GM13977 (cell line): Measurements from ENCODE around the gene DYRK1B.
"Not testable (repeated sequence)": the region's sequence is repeated elsewhere in the genome, so short reads cannot be mapped to it uniquely, and the experiment has no call there.

Experiments
- DNase-seq: peaks from one replicate; pipeline ENCODE4 v3.0.0; 2012; ENCODE audit warnings: low spot score
- in situ Hi-C: fragments of 300-500 bp; cut with MboI; formaldehyde crosslinking; loops from one replicate; pipeline ENCODE4 v1.12.0; 2022; ENCODE audit warnings: low sequenced_read_pairs, low pct_unique_long_range_greater_than_20kb, mixed read lengths, inconsistent platforms; ENCODE audit not compliant: unreplicated experiment
- TF ChIP-seq, protein P1 (sequence below): IDR thresholded peaks from 2 replicates; pipeline ENCODE4 v1.5.1; 2012; ENCODE audit warnings: mild to moderate bottlenecking, control low read depth; ENCODE audit not compliant: insufficient read depth; ENCODE audit errors: extremely low read depth, missing control alignments

Gene DYRK1B

GRCh38 chr19:39818626-39819097 lies 15.3 kb downstream of the DYRK1B start:
- TF ChIP-seq, protein P1, sequence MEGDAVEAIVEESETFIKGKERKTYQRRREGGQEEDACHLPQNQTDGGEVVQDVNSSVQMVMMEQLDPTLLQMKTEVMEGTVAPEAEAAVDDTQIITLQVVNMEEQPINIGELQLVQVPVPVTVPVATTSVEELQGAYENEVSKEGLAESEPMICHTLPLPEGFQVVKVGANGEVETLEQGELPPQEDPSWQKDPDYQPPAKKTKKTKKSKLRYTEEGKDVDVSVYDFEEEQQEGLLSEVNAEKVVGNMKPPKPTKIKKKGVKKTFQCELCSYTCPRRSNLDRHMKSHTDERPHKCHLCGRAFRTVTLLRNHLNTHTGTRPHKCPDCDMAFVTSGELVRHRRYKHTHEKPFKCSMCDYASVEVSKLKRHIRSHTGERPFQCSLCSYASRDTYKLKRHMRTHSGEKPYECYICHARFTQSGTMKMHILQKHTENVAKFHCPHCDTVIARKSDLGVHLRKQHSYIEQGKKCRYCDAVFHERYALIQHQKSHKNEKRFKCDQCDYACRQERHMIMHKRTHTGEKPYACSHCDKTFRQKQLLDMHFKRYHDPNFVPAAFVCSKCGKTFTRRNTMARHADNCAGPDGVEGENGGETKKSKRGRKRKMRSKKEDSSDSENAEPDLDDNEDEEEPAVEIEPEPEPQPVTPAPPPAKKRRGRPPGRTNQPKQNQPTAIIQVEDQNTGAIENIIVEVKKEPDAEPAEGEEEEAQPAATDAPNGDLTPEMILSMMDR: no peak
- in situ Hi-C loops: no loop called here
- peak; percentile 78 for DNase-seq

GRCh38 chr19:39817888-39818561 lies 15.9 kb downstream of the DYRK1B start:
- in situ Hi-C loops: no loop called here
- DNase-seq: no peak
- TF ChIP-seq, protein P1: no peak

DNA sequence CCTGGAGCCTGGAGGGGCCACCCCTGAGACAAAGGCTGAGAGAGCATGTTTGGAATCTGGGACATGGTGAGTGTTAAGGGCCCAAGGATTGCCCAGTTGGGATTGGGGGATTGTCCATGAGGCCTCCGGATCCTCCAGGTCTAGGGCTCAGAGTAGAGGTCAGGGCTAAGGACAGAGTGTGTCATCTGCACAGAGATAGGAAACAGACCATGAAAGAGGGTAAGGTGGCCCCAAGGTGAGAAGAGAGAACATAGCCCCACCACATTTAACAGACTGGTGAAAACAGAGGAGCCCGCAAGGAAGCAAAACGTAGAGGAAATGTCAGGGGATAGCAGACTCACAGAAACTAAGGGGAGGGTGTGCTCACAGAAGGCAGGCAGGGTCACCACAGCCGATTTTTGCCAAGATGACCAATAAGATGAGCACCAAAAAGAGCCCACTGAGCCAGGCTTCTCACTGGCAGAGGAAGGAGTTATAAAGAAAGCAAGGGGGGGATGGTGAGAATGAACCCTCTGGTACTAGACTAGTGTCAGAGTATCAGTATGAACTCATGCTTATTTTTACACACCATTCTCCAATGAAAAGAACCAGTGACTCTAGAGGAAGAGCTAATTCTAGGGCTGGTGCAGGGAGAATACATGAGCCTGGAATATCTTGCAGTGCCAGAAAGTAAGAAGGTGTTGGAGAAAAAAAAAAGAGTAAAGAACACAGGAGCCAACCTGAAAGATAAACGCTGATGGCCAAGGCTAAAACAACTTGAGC lies 17.5 kb downstream of the DYRK1B start:
- in situ Hi-C loops: no loop called here
- TF ChIP-seq, protein P1: no peak
- DNase-seq: no peak

DNA sequence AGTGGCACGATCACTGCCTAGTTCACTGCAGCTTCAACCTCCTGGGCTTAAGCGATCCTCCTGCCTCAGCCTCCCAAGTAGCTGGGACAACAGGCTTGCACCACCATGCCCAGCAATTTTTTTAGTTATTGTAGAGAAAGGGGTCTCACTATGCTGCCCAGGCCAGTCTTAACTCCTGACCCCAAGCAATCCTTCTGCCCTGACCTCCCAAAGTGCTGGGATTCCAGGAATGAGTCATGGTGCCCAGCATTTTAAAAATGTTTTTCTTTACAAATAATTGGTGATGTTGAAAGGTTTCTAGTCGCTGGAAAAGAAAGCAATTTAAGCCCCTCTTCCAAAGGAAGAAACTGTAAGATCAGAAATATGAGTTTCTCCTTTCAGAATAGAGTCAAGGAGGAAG lies 19.4 kb downstream of the DYRK1B start:
- DNase-seq: no peak
- TF ChIP-seq, protein P1: no peak
- in situ Hi-C loops: no loop called here

GRCh38 chr19:39814111-39814510 lies 19.9 kb downstream of the DYRK1B start:
- in situ Hi-C loops, DNase-seq: not testable (repeated sequence)

DNA sequence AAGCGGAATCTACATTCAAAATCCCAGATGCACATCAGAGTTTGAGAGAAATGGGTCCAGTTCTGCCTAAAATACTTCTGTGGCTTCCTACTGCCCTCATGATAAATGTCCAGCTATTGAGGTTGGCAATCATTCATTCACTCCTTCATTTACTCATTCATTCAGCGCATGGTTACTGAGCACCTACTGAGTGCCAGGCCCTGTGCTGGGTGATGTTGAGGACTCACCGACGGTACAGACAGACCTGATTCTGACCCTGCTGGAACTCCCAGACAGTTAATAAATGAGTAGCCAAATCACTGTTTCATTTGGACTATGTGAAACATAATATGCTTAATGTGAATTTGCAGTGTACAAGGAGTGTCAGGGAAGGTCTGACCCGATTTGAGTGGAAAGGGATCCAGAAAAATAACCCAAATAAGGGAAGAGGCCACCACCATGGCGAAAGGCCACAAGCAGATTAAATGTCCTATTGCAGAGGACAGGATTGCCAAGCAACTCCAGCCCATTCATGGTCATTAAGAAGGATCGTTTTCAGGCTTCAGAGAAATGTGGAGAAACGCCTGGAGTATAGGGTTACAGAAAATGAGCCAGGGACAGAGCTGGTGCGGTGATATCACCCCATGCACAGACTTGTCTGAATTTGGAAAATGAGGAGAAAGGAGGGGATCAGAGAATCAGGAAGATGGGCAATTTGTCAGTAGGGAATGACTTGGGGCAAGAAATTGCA lies 20.5 kb downstream of the DYRK1B start:
- DNase-seq: no peak
- TF ChIP-seq, protein P1: no peak
- in situ Hi-C loops: no loop called here
